HEK293 (cell line): ENCODE results near the gene PSMC2.

Experiments used
- CTCF ChIA-PET: fragments of 350-600 bp; formaldehyde crosslinking; extraction: SDS; loops from one replicate; lab custom pipeline; 2021; ENCODE audit warnings: antibody characterized with exemption; lab: Yijun Ruan, JAX
- POLR2A ChIA-PET: fragments of 300-600 bp; formaldehyde crosslinking; extraction: SDS; loops from one replicate; lab custom pipeline; 2020; ENCODE audit warnings: antibody characterized with exemption, inconsistent platforms; lab: Yijun Ruan, JAX
- H3K27ac ChIP-seq: fragments of 200-500 bp; sonication (Bioruptor generic); 2 replicates; pipeline ENCODE4 v1.5.1; 2014; ENCODE audit warnings: low read depth, low read length, control low read depth, inconsistent platforms; ENCODE audit errors: extremely low read depth
- H3K36me3 ChIP-seq, 2 experiments: fragments of 200-500 bp in 1 of 2; sonication (Bioruptor generic) in 1 of 2; 1 replicate in 1 of 2; 2 replicates in 1 of 2; pipeline ENCODE4 v1.5.1; 2014 to 2017; ENCODE audit warnings: inconsistent platforms in 2 of 2, low read length in 2 of 2; ENCODE audit not compliant: control insufficient read depth in 2 of 2, insufficient read depth in 1 of 2
- H3K4me1 ChIP-seq: fragments of 200-500 bp; sonication (Bioruptor generic); 2 replicates; pipeline ENCODE4 v1.5.1; 2014; ENCODE audit warnings: mild to moderate bottlenecking, low read length, inconsistent platforms; ENCODE audit not compliant: control insufficient read depth, insufficient read depth
- H3K4me3 ChIP-seq: 2 replicates; pipeline ENCODE4 v1.5.1; 2011; ENCODE audit warnings: low read depth, mild to moderate bottlenecking, control low read depth, low read length, moderate library complexity
- H3K9me3 ChIP-seq: fragments of 200-500 bp; sonication (Bioruptor generic); 2 replicates; pipeline ENCODE4 v1.5.1; 2014; ENCODE audit warnings: low read depth, low read length, inconsistent platforms; ENCODE audit not compliant: control insufficient read depth, insufficient read depth
- GLIS2 ChIP-seq: fragments of 450-650 bp; formaldehyde crosslinking; IDR thresholded peaks from 2 replicates; pipeline ENCODE4 v1.5.1; 2016; ENCODE audit warnings: missing biosample characterization, missing genetic modification characterization
- HOXD13 ChIP-seq: sonication (generic); formaldehyde crosslinking; IDR thresholded peaks from 2 replicates; pipeline ENCODE4 v1.8.0; 2022; ENCODE audit warnings: missing genetic modification reagents, borderline replicate concordance
- SCRT1 ChIP-seq: fragments of 450-650 bp; formaldehyde crosslinking; IDR thresholded peaks from 2 replicates; pipeline ENCODE4 v1.5.1; 2016; ENCODE audit warnings: missing biosample characterization, missing genetic modification characterization, borderline replicate concordance
- SCRT2 ChIP-seq: fragments of 450-650 bp; formaldehyde crosslinking; IDR thresholded peaks from 2 replicates; pipeline ENCODE4 v1.5.1; 2016; ENCODE audit warnings: missing biosample characterization, missing genetic modification characterization
- ZBTB7A ChIP-seq: fragments of 450-650 bp; formaldehyde crosslinking; IDR thresholded peaks from 2 replicates; pipeline ENCODE4 v1.5.1; 2016; ENCODE audit warnings: low read depth, missing biosample characterization, missing genetic modification characterization
- ZBTB8A ChIP-seq: fragments of 450-650 bp; formaldehyde crosslinking; IDR thresholded peaks from 2 replicates; pipeline ENCODE4 v1.5.1; 2016; ENCODE audit warnings: missing biosample characterization, missing genetic modification characterization
- ZEB2 ChIP-seq: fragments of 450-650 bp; formaldehyde crosslinking; IDR thresholded peaks from 2 replicates; pipeline ENCODE4 v1.5.1; 2016; ENCODE audit warnings: missing biosample characterization, missing genetic modification characterization
- ZNF112 ChIP-seq: fragments of 450-650 bp; formaldehyde crosslinking; IDR thresholded peaks from 2 replicates; pipeline ENCODE4 v1.5.0; 2017; ENCODE audit warnings: missing biosample characterization, missing genetic modification characterization
- ZNF133 ChIP-seq: fragments of 450-650 bp; formaldehyde crosslinking; IDR thresholded peaks from 2 replicates; pipeline ENCODE4 v1.5.1; 2016; ENCODE audit warnings: missing biosample characterization, missing genetic modification characterization
- ZNF16 ChIP-seq: fragments of 450-650 bp; formaldehyde crosslinking; IDR thresholded peaks from 2 replicates; pipeline ENCODE4 v1.5.1; 2016; ENCODE audit warnings: low read depth, missing biosample characterization, missing genetic modification characterization
- ZNF174 ChIP-seq: fragments of 450-650 bp; formaldehyde crosslinking; IDR thresholded peaks from 2 replicates; pipeline ENCODE4 v1.5.0; 2017; ENCODE audit warnings: missing biosample characterization, mild to moderate bottlenecking, missing genetic modification characterization
- ZNF239 ChIP-seq: fragments of 450-650 bp; formaldehyde crosslinking; IDR thresholded peaks from 2 replicates; pipeline ENCODE4 v1.5.1; 2016; ENCODE audit warnings: missing biosample characterization, missing genetic modification characterization
- ZNF391 ChIP-seq: fragments of 450-650 bp; formaldehyde crosslinking; IDR thresholded peaks from 2 replicates; pipeline ENCODE4 v1.5.1; 2016; ENCODE audit warnings: low read depth, missing biosample characterization, missing genetic modification characterization, borderline replicate concordance
- ZNF48 ChIP-seq: fragments of 450-650 bp; formaldehyde crosslinking; IDR thresholded peaks from 2 replicates; pipeline ENCODE4 v1.5.1; 2016; ENCODE audit warnings: missing biosample characterization, missing genetic modification characterization
- ZNF521 ChIP-seq: fragments of 450-650 bp; formaldehyde crosslinking; IDR thresholded peaks from 2 replicates; pipeline ENCODE4 v1.5.1; 2017; ENCODE audit warnings: missing biosample characterization, mild to moderate bottlenecking, missing genetic modification characterization
- ZNF555 ChIP-seq: fragments of 450-650 bp; formaldehyde crosslinking; conservative IDR thresholded peaks from 2 replicates; pipeline ENCODE4 v1.5.1; 2017; ENCODE audit warnings: missing biosample characterization, mild to moderate bottlenecking, missing genetic modification characterization, inconsistent platforms
- ZNF664 ChIP-seq: fragments of 450-650 bp; formaldehyde crosslinking; IDR thresholded peaks from 2 replicates; pipeline ENCODE4 v1.5.1; 2016; ENCODE audit warnings: missing biosample characterization, missing genetic modification characterization
- ZNF677 ChIP-seq: fragments of 450-650 bp; IDR thresholded peaks from 2 replicates; pipeline ENCODE4 v1.5.0; 2018; ENCODE audit warnings: missing biosample characterization, mild to moderate bottlenecking, missing genetic modification characterization, moderate library complexity
- ZNF76 ChIP-seq: fragments of 450-650 bp; formaldehyde crosslinking; IDR thresholded peaks from 2 replicates; pipeline ENCODE4; 2016; ENCODE audit warnings: low read depth, missing biosample characterization, missing genetic modification characterization, borderline replicate concordance
- ZXDB ChIP-seq: fragments of 450-650 bp; formaldehyde crosslinking; IDR thresholded peaks from 2 replicates; pipeline ENCODE4 v1.5.1; 2016; ENCODE audit warnings: missing biosample characterization, missing genetic modification characterization
- TF ChIP-seq, protein P1 (sequence below): fragments of 450-650 bp; formaldehyde crosslinking; conservative IDR thresholded peaks from 2 replicates; pipeline ENCODE4 v1.5.1; 2016; ENCODE audit warnings: low read depth, missing biosample characterization, missing genetic modification characterization
- TF ChIP-seq, protein P2 (sequence below): fragments of 450-650 bp; formaldehyde crosslinking; IDR thresholded peaks from 2 replicates; pipeline ENCODE4 v1.5.1; 2016; ENCODE audit warnings: missing biosample characterization, missing genetic modification characterization, borderline replicate concordance
- TF ChIP-seq, protein P3 (sequence below): fragments of 450-650 bp; formaldehyde crosslinking; IDR thresholded peaks from 2 replicates; pipeline ENCODE4 v1.5.1; 2017; ENCODE audit warnings: missing biosample characterization, mild to moderate bottlenecking, missing genetic modification characterization, moderate library complexity
- TF ChIP-seq, protein P4 (sequence below): fragments of 450-650 bp; formaldehyde crosslinking; IDR thresholded peaks from 2 replicates; pipeline ENCODE4 v1.5.1; 2016; ENCODE audit warnings: missing biosample characterization, missing genetic modification characterization

PSMC2 gene

DNA sequence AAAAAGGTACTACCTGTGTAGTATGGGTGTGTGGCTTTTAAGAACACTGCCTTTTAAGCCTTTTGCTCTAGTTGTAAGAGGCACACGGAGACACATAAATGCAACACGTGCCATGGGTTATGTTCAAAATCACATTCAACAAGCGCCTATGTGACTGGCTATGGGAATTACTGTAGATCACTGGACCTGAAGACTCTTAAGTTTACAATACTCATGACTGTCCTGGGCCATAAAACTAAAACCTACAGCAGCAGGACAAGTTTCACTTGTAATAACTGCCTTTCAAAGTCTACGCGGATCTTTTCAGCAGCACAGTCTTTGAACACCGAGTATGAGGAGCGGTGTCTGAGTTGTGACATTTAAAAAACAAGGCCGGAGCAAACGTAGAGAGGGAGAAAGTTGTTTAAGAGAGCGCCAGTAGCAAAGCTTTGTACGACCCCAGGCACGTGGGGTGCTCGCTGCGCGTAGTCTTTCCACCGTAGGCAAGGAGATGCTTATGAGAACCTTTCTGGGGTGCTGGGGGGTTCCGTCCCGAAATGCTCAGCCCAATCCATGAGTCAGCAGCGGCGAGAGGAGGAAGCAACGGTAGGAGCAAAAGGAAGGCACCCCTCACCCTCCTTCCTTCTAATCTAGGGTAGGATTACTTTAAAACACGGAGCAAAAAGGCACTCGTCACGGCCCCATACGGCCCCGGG lies 3.5 kb upstream of the PSMC2 start:
- no peaks in the 10 kb centered on the region for H3K9me3 ChIP-seq
- ChIA-PET POLR2A (no interaction called here), CTCF (interaction anchor here (0.7 kb wide), 1 partner anchor 17 kb away, joined by 3 read pairs; no protein-coding TSS in a partner anchor)
- H3K36me3 ChIP-seq = peaks cover 17 to 30% of the 10 kb centered on the region in 2 experiments
- peak overlapping the region; percentile 85 for H3K4me3 ChIP-seq
- peak overlapping the region; percentile 54; the same call in 1 of the 2 replicates for H3K27ac ChIP-seq
- no peaks in the 10 kb centered on the region; the same call in 1 of the 2 replicates for H3K4me1 ChIP-seq
- TF ChIP-seq, protein P1, sequence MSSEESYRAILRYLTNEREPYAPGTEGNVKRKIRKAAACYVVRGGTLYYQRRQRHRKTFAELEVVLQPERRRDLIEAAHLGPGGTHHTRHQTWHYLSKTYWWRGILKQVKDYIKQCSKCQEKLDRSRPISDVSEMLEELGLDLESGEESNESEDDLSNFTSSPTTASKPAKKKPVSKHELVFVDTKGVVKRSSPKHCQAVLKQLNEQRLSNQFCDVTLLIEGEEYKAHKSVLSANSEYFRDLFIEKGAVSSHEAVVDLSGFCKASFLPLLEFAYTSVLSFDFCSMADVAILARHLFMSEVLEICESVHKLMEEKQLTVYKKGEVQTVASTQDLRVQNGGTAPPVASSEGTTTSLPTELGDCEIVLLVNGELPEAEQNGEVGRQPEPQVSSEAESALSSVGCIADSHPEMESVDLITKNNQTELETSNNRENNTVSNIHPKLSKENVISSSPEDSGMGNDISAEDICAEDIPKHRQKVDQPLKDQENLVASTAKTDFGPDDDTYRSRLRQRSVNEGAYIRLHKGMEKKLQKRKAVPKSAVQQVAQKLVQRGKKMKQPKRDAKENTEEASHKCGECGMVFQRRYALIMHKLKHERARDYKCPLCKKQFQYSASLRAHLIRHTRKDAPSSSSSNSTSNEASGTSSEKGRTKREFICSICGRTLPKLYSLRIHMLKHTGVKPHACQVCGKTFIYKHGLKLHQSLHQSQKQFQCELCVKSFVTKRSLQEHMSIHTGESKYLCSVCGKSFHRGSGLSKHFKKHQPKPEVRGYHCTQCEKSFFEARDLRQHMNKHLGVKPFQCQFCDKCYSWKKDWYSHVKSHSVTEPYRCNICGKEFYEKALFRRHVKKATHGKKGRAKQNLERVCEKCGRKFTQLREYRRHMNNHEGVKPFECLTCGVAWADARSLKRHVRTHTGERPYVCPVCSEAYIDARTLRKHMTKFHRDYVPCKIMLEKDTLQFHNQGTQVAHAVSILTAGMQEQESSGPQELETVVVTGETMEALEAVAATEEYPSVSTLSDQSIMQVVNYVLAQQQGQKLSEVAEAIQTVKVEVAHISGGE (tag by site-specific recombination) = peak; percentile 86
- TF ChIP-seq ZNF133 (no peak), ZNF677 (tag by site-specific recombination) (no peak), ZNF16 (no peak), ZBTB7A (tag by site-specific recombination) (no peak), GLIS2 (tag by site-specific recombination) (no peak), ZNF76 (tag by site-specific recombination) (peak; percentile 63), SCRT1 (tag by site-specific recombination) (peak; percentile 91), ZNF112 (tag by site-specific recombination) (no peak), ZBTB8A (tag by site-specific recombination) (no peak), ZNF174 (tag by site-specific recombination) (no peak), ZNF48 (tag by site-specific recombination) (no peak), ZEB2 (no peak), SCRT2 (tag by site-specific recombination) (peak; percentile 97), ZNF664 (tag by site-specific recombination) (no peak), HOXD13 (CRISPR knock-in tag) (no peak)
- TF ChIP-seq, protein P2, sequence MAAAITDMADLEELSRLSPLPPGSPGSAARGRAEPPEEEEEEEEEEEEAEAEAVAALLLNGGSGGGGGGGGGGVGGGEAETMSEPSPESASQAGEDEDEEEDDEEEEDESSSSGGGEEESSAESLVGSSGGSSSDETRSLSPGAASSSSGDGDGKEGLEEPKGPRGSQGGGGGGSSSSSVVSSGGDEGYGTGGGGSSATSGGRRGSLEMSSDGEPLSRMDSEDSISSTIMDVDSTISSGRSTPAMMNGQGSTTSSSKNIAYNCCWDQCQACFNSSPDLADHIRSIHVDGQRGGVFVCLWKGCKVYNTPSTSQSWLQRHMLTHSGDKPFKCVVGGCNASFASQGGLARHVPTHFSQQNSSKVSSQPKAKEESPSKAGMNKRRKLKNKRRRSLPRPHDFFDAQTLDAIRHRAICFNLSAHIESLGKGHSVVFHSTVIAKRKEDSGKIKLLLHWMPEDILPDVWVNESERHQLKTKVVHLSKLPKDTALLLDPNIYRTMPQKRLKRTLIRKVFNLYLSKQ (tag by site-specific recombination) = no peak

DNA sequence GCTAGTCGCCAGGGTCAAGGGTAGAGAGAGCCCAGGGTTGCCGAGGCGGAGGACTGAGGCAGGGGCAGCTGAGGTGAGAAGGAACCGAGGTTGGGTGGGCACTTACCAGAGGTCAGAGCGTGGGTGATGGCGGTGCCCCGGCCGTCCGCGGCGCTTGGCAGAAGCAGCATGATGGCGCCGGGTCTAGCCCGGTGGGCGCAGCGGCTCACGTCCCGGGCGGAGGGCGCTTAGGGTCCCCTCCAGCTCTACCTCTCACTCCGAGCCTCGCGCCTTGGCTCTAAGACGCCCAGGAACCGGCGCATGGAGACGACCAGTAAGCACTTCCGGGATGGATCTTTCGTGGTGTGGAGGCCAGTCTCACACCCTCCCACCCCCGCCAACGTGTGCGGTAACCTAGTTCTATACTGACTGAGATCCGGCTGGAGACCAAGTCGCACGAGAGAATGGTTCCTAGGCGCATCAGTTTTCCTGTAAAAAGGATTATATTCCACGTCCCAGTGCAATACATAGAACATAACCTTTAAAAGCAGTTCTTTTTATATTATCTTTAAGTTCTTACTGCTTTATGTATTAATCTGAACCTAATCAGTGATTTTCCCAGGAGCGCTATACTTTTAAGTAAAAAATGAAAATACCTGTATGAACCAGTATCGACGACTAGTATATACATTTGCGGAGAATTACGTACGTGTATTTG lies 2.8 kb upstream of the PSMC2 start, which contains the start of gene DNAJC2:
Gene DNAJC2, minus strand, starts transcription at position 315 of the 697 bp plus-strand sequence. Its CDS starts 145 bp downstream, at position 170.
- peak within 1 kb of the TSS; percentile 85 for H3K4me3 ChIP-seq
- H3K36me3 ChIP-seq = peaks cover 12 to 23% of the 10 kb centered on the region in 2 experiments
- H3K27ac ChIP-seq = peak within 1 kb of the TSS; percentile 54; the same call in 1 of the 2 replicates
- peaks cover 2% of the 10 kb centered on the region for H3K4me1 ChIP-seq
- ChIA-PET CTCF (no interaction called here), POLR2A (no interaction called here)
- H3K9me3 ChIP-seq = no peaks in the 10 kb centered on the region
- TF ChIP-seq ZNF391 (tag by site-specific recombination) (peak; percentile 89), ZNF555 (tag by site-specific recombination) (no peak), ZNF521 (tag by site-specific recombination) (no peak), ZNF239 (tag by site-specific recombination) (no peak), ZXDB (tag by site-specific recombination) (peak; percentile 92)
- TF ChIP-seq, protein P3, sequence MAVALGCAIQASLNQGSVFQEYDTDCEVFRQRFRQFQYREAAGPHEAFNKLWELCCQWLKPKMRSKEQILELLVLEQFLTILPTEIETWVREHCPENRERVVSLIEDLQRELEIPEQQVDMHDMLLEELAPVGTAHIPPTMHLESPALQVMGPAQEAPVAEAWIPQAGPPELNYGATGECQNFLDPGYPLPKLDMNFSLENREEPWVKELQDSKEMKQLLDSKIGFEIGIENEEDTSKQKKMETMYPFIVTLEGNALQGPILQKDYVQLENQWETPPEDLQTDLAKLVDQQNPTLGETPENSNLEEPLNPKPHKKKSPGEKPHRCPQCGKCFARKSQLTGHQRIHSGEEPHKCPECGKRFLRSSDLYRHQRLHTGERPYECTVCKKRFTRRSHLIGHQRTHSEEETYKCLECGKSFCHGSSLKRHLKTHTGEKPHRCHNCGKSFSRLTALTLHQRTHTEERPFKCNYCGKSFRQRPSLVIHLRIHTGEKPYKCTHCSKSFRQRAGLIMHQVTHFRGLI (tag by site-specific recombination) = no peak; the same call in 1 of the 2 replicates
- TF ChIP-seq, protein P4, sequence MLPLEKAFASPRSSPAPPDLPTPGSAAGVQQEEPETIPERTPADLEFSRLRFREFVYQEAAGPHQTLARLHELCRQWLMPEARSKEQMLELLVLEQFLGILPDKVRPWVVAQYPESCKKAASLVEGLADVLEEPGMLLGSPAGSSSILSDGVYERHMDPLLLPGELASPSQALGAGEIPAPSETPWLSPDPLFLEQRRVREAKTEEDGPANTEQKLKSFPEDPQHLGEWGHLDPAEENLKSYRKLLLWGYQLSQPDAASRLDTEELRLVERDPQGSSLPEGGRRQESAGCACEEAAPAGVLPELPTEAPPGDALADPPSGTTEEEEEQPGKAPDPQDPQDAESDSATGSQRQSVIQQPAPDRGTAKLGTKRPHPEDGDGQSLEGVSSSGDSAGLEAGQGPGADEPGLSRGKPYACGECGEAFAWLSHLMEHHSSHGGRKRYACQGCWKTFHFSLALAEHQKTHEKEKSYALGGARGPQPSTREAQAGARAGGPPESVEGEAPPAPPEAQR (tag by site-specific recombination) = 0 out of 2 replicates have a peak, but pooled peaks have one; percentile 24
